ENCODE results near the gene C1orf105.
"Not testable (repeated sequence)": the region's sequence is repeated elsewhere in the genome, so short reads cannot be mapped to it uniquely, and the experiment has no call there.

C1orf105 gene

GRCh38 chr1:172487550-172487949, 67.1 kb downstream of the C1orf105 start:
- Histone ChIP-seq H3K27ac (ENCODE audit: low read depth, low read length) (no peak overlapping the region), H3K36me3 (ENCODE audit: control insufficient read depth, insufficient read depth, low read length) (no peaks in the 10 kb centered on the region), H3K9ac (ENCODE audit: low read length) (no peak overlapping the region)

GRCh38 chr1:172488393-172488792, 67.9 kb downstream of the C1orf105 start:
- Histone ChIP-seq H3K9ac (ENCODE audit: low read length) (no peak overlapping the region), H3K27ac (ENCODE audit: low read depth, low read length) (no peak overlapping the region), H3K36me3 (ENCODE audit: control insufficient read depth, insufficient read depth, low read length) (no peaks in the 10 kb centered on the region), H3K4me3 (ENCODE audit: low read length) (no peak overlapping the region), H3K4me1 (ENCODE audit: control insufficient read depth, insufficient read depth, low read length) (no peaks in the 10 kb centered on the region), H3K27me3 (ENCODE audit: control insufficient read depth, insufficient read depth, low read length) (no peaks in the 10 kb centered on the region)

More at GRCh38 chr1:172487550-172487949, 67.1 kb downstream of the C1orf105 start:
- H3K4me3 ChIP-seq (ENCODE audit: low read length): no peak overlapping the region
- H3K4me1 ChIP-seq (ENCODE audit: control insufficient read depth, insufficient read depth, low read length): no peaks in the 10 kb centered on the region
- no peaks in the 10 kb centered on the region for H3K27me3 ChIP-seq (ENCODE audit: control insufficient read depth, insufficient read depth, low read length)

- Histone ChIP-seq H3K36me3 (ENCODE audit: control insufficient read depth, insufficient read depth, low read length) (no peaks in the 10 kb centered on the region), H3K27ac (ENCODE audit: low read depth, low read length) (no peak overlapping the region), H3K4me3 (ENCODE audit: low read length) (no peak overlapping the region), H3K9ac (ENCODE audit: low read length) (no peak overlapping the region), H3K27me3 (ENCODE audit: control insufficient read depth, insufficient read depth, low read length) (no peaks in the 10 kb centered on the region), H3K4me1 (ENCODE audit: control insufficient read depth, insufficient read depth, low read length) (no peaks in the 10 kb centered on the region)
These were observed 69.4 kb downstream of the C1orf105 start for GRCh38 chr1:172489847-172490246.

- Histone ChIP-seq H3K36me3 (ENCODE audit: control insufficient read depth, insufficient read depth, low read length) (no peaks in the 10 kb centered on the region), H3K4me3 (ENCODE audit: low read length) (no peak overlapping the region), H3K27me3 (ENCODE audit: control insufficient read depth, insufficient read depth, low read length) (no peaks in the 10 kb centered on the region), H3K4me1 (ENCODE audit: control insufficient read depth, insufficient read depth, low read length) (no peaks in the 10 kb centered on the region), H3K27ac (ENCODE audit: low read depth, low read length) (no peak overlapping the region), H3K9ac (ENCODE audit: low read length) (no peak overlapping the region)
These were observed 71.9 kb downstream of the C1orf105 start for GRCh38 chr1:172492421-172492820.

- H3K27me3 ChIP-seq (ENCODE audit: control insufficient read depth, insufficient read depth, low read length): no peaks in the 10 kb centered on the region
- H3K4me3 ChIP-seq (ENCODE audit: low read length): no peak overlapping the region
- no peak overlapping the region for H3K27ac ChIP-seq (ENCODE audit: low read depth, low read length)
- H3K9ac ChIP-seq (ENCODE audit: low read length): no peak overlapping the region
- H3K36me3 ChIP-seq (ENCODE audit: control insufficient read depth, insufficient read depth, low read length): no peaks in the 10 kb centered on the region
- no peaks in the 10 kb centered on the region for H3K4me1 ChIP-seq (ENCODE audit: control insufficient read depth, insufficient read depth, low read length)
These were observed 73.7 kb downstream of the C1orf105 start for GRCh38 chr1:172494166-172494565.

GRCh38 chr1:172496127-172496526, 75.6 kb downstream of the C1orf105 start:
- not testable (repeated sequence) for H3K27ac ChIP-seq (ENCODE audit: low read depth, low read length)

GRCh38 chr1:172496678-172497077, 76.2 kb downstream of the C1orf105 start:
- Histone ChIP-seq H3K4me1 (ENCODE audit: control insufficient read depth, insufficient read depth, low read length) (no peaks in the 10 kb centered on the region), H3K36me3 (ENCODE audit: control insufficient read depth, insufficient read depth, low read length) (no peaks in the 10 kb centered on the region), H3K9ac (ENCODE audit: low read length) (no peak overlapping the region), H3K27me3 (ENCODE audit: control insufficient read depth, insufficient read depth, low read length) (no peaks in the 10 kb centered on the region), H3K27ac (ENCODE audit: low read depth, low read length) (no peak overlapping the region), H3K4me3 (ENCODE audit: low read length) (no peak overlapping the region)

More at GRCh38 chr1:172496127-172496526, 75.6 kb downstream of the C1orf105 start:
- not testable (repeated sequence) for H3K4me1 ChIP-seq (ENCODE audit: control insufficient read depth, insufficient read depth, low read length); H3K4me3 ChIP-seq (ENCODE audit: low read length); H3K36me3 ChIP-seq (ENCODE audit: control insufficient read depth, insufficient read depth, low read length); H3K9ac ChIP-seq (ENCODE audit: low read length); H3K27me3 ChIP-seq (ENCODE audit: control insufficient read depth, insufficient read depth, low read length)

- H3K36me3 ChIP-seq (ENCODE audit: control insufficient read depth, insufficient read depth, low read length): no peaks in the 10 kb centered on the region
- H3K4me3 ChIP-seq (ENCODE audit: low read length): no peak overlapping the region
- no peaks in the 10 kb centered on the region for H3K27me3 ChIP-seq (ENCODE audit: control insufficient read depth, insufficient read depth, low read length)
- H3K4me1 ChIP-seq (ENCODE audit: control insufficient read depth, insufficient read depth, low read length): no peaks in the 10 kb centered on the region
- no peak overlapping the region for H3K9ac ChIP-seq (ENCODE audit: low read length)
- H3K27ac ChIP-seq (ENCODE audit: low read depth, low read length): no peak overlapping the region
These were observed 76.7 kb downstream of the C1orf105 start for GRCh38 chr1:172497230-172497629.

- H3K27ac ChIP-seq (ENCODE audit: low read depth, low read length): no peak overlapping the region
- H3K4me1 ChIP-seq (ENCODE audit: control insufficient read depth, insufficient read depth, low read length): no peaks in the 10 kb centered on the region
These were observed 78.4 kb downstream of the C1orf105 start for GRCh38 chr1:172498857-172499256.

GRCh38 chr1:172499636-172500141, 79.2 kb downstream of the C1orf105 start:
- no peaks in the 10 kb centered on the region for H3K36me3 ChIP-seq (ENCODE audit: control insufficient read depth, insufficient read depth, low read length)
- H3K9ac ChIP-seq (ENCODE audit: low read length): no peak overlapping the region
- H3K4me1 ChIP-seq (ENCODE audit: control insufficient read depth, insufficient read depth, low read length): no peaks in the 10 kb centered on the region
- H3K4me3 ChIP-seq (ENCODE audit: low read length): no peak overlapping the region
- no peaks in the 10 kb centered on the region for H3K27me3 ChIP-seq (ENCODE audit: control insufficient read depth, insufficient read depth, low read length)
- H3K27ac ChIP-seq (ENCODE audit: low read depth, low read length): no peak overlapping the region

More at GRCh38 chr1:172498857-172499256, 78.4 kb downstream of the C1orf105 start:
- Histone ChIP-seq H3K4me3 (ENCODE audit: low read length) (no peak overlapping the region), H3K9ac (ENCODE audit: low read length) (no peak overlapping the region), H3K27me3 (ENCODE audit: control insufficient read depth, insufficient read depth, low read length) (no peaks in the 10 kb centered on the region), H3K36me3 (ENCODE audit: control insufficient read depth, insufficient read depth, low read length) (no peaks in the 10 kb centered on the region)

- Histone ChIP-seq H3K36me3 (ENCODE audit: control insufficient read depth, insufficient read depth, low read length) (no peaks in the 10 kb centered on the region), H3K27ac (ENCODE audit: low read depth, low read length) (no peak overlapping the region), H3K4me1 (ENCODE audit: control insufficient read depth, insufficient read depth, low read length) (no peaks in the 10 kb centered on the region), H3K4me3 (ENCODE audit: low read length) (no peak overlapping the region), H3K27me3 (ENCODE audit: control insufficient read depth, insufficient read depth, low read length) (no peaks in the 10 kb centered on the region), H3K9ac (ENCODE audit: low read length) (no peak overlapping the region)
These were observed 79.7 kb downstream of the C1orf105 start for GRCh38 chr1:172500207-172500606.

- Histone ChIP-seq H3K36me3 (ENCODE audit: control insufficient read depth, insufficient read depth, low read length) (no peaks in the 10 kb centered on the region), H3K4me1 (ENCODE audit: control insufficient read depth, insufficient read depth, low read length) (no peaks in the 10 kb centered on the region), H3K27me3 (ENCODE audit: control insufficient read depth, insufficient read depth, low read length) (no peaks in the 10 kb centered on the region), H3K9ac (ENCODE audit: low read length) (no peak overlapping the region), H3K27ac (ENCODE audit: low read depth, low read length) (no peak overlapping the region), H3K4me3 (ENCODE audit: low read length) (no peak overlapping the region)
These were observed 87.3 kb downstream of the C1orf105 start for GRCh38 chr1:172507741-172508140.

- H3K36me3 ChIP-seq (ENCODE audit: control insufficient read depth, insufficient read depth, low read length): no peaks in the 10 kb centered on the region
- no peaks in the 10 kb centered on the region for H3K4me1 ChIP-seq (ENCODE audit: control insufficient read depth, insufficient read depth, low read length)
- no peak overlapping the region for H3K4me3 ChIP-seq (ENCODE audit: low read length)
- no peak overlapping the region for H3K9ac ChIP-seq (ENCODE audit: low read length)
- H3K27me3 ChIP-seq (ENCODE audit: control insufficient read depth, insufficient read depth, low read length): no peaks in the 10 kb centered on the region
- no peak overlapping the region for H3K27ac ChIP-seq (ENCODE audit: low read depth, low read length)
These were observed 90.0 kb downstream of the C1orf105 start for GRCh38 chr1:172510479-172510878.
